AG04449 (cell line): ENCODE results near the gene SH2D2A.

Source experiments
- CTCF ChIA-PET: fragments of 350-600 bp; formaldehyde crosslinking; extraction: SDS; loops from one replicate; lab custom pipeline; 2021; ENCODE audit warnings: antibody characterized with exemption; lab: Yijun Ruan, JAX
- POLR2A ChIA-PET: fragments of 400-600, 350-600 bp; formaldehyde crosslinking; extraction: SDS; loops from one replicate; lab custom pipeline; 2020; ENCODE audit warnings: antibody characterized with exemption, inconsistent platforms; lab: Yijun Ruan, JAX
- DNase-seq: peaks from one replicate; pipeline ENCODE4 v3.0.0-alpha.2; 2010; ENCODE audit warnings: low read depth, low spot score
- H3K4me3 ChIP-seq: 2 replicates; pipeline ENCODE4 v1.5.1; 2011; ENCODE audit warnings: low read depth, mild to moderate bottlenecking, control low read depth, low read length
- TF ChIP-seq, protein P1 (sequence below): IDR thresholded peaks from one replicate; pipeline ENCODE4 v1.5.1; 2011; ENCODE audit warnings: mild to moderate bottlenecking, moderate library complexity, low read length, control low read depth, inconsistent platforms; ENCODE audit not compliant: insufficient read depth; ENCODE audit errors: missing control alignments

The SH2D2A gene

DNA sequence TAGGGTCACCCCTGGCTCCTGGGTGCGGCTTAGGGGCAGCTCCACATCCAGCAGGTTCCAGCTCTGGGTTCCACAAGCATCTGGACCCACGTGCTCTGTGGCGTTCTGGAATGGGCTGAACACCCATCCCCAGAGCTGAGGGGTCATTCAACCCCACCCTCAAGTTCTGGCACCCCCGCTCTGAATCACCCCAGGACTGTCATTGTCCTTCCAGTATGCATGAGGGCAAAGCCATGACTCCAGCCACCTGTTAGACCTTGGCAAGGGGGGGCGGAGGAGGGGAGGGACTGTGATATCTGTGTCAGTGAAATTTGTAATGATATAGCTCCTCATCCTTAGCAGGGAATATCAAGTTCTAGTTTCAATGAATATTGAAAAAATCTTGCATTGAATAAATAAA lies 30.0 kb upstream of the SH2D2A start:
- CTCF ChIA-PET, result interaction anchor here (1.1 to 6.6 kb wide), 4 partner anchors 9 to 121 kb away, joined by 3 to 69 read pairs (median 28); partner anchors contain the start of genes INSRR and NTRK1
- no peak overlapping the region for H3K4me3 ChIP-seq
- DNase-seq, result no peak
- TF ChIP-seq, protein P1, sequence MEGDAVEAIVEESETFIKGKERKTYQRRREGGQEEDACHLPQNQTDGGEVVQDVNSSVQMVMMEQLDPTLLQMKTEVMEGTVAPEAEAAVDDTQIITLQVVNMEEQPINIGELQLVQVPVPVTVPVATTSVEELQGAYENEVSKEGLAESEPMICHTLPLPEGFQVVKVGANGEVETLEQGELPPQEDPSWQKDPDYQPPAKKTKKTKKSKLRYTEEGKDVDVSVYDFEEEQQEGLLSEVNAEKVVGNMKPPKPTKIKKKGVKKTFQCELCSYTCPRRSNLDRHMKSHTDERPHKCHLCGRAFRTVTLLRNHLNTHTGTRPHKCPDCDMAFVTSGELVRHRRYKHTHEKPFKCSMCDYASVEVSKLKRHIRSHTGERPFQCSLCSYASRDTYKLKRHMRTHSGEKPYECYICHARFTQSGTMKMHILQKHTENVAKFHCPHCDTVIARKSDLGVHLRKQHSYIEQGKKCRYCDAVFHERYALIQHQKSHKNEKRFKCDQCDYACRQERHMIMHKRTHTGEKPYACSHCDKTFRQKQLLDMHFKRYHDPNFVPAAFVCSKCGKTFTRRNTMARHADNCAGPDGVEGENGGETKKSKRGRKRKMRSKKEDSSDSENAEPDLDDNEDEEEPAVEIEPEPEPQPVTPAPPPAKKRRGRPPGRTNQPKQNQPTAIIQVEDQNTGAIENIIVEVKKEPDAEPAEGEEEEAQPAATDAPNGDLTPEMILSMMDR, result no peak
- POLR2A ChIA-PET, result no interaction called here

DNA sequence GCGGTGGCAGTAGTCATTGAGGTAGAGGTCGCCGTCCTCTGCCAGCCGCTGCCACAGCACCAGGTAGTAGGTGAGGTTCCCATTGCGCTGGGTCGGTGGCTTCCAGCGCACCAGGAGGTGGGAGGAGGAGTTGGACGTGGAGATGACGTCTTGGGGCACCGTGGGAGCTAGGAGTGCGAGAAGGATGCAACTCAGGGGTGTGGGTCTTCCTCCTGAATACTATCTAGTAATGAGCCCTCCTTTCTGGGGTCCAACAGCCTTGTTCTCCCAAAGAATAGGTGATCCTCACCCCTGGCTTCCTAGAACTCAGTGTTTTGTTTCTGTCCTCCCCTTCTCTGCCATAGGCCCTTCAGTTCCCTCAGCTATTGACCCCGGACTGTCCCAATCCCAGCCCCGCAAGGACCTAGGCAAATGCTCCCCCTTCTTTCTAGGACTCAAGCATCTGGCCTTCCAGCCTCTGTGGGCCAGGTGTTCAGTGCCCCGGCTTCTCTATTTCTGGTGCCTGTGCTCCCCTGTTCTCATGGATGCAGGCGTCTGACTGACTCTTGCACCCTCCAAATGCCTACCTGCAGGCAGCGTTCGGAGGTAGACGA lies 29.4 kb upstream of the SH2D2A start:
- CTCF ChIA-PET, result interaction anchor here (0.7 to 6.6 kb wide), 4 partner anchors 8 to 49 kb away, joined by 3 to 69 read pairs (median 26); partner anchors contain the start of genes INSRR and NTRK1
- no peak for DNase-seq
- TF ChIP-seq, protein P1, result no peak
- no peak overlapping the region for H3K4me3 ChIP-seq
- POLR2A ChIA-PET, result no interaction called here

DNA sequence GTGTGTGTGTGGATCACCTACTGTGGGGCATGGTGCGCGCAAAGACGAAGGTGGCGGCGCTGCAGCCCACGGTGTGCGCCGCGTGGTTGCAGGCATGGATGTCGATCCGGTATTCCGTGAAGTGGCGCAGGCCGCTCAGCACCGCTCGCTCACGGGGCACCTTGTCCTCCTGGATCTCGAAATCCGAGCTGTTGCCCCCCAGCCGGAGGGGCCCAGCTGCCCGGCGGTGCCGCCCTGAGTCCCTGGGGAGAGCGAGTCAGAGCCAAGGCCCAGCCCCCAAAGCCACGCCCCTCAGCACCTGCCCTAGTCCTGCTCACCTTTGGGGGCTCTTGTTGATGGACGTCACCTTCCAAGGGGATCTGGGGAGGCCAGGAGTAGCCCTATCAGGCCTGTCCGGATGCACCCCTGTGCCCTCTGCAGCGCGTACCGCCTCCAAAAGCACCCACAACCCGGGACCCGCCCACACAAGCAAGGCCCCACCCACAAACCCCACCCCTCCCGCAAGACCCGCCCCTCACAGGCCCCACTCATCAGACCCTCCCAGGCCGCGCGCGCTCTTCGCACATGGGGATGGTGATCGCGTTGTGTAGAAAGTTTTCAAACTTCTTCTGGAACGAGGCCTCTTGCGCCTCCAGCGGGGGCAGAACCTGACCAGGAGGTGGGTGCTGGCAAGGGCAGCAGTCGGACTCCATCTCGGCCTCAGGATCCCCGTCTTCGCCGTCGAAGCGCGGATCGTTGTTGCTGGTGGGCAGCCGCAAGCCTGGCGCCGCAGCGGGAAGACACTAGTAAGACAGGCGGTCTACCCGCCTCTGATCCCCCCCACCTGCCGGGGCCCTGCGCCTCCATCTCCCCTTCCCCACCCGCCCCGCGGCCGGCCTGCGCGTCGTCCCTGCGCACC lies 28.7 kb upstream of the SH2D2A start:
- TF ChIP-seq, protein P1, result no peak
- ChIA-PET CTCF (interaction anchor here (0.7 to 6.6 kb wide), 8 partner anchors 8 to 45 kb away, joined by 3 to 69 read pairs (median 5); partner anchors contain the start of genes INSRR and NTRK1), POLR2A (no interaction called here)
- DNase-seq, result no peak
- no peak overlapping the region for H3K4me3 ChIP-seq

DNA sequence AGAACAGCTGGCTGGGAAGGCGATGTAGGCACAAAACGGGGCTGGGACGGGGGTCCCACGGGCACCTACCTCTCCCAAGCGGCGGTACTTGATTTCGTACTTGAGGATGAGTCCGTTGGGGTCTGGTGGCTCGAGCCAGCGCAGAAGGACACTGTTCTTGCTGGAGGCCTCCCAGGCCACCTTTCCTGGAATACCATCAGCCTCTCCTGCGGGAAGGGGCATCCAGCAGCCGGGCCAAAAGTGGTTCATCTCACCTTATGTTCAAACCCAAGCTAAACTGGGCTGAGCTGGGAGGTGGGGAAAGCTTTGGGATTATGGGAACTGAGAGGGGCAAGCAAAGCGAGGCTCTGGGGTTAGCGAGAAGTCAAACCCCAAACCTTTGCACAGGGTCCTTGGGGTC lies 28.0 kb upstream of the SH2D2A start:
- POLR2A ChIA-PET, result no interaction called here
- DNase-seq, result no peak
- CTCF ChIA-PET, result interaction anchor here (0.7 to 2.0 kb wide), 5 partner anchors 10 to 45 kb away, joined by 3 to 7 read pairs (median 4); partner anchors contain the start of gene NTRK1
- TF ChIP-seq, protein P1, result no peak
- no peak overlapping the region for H3K4me3 ChIP-seq

DNA sequence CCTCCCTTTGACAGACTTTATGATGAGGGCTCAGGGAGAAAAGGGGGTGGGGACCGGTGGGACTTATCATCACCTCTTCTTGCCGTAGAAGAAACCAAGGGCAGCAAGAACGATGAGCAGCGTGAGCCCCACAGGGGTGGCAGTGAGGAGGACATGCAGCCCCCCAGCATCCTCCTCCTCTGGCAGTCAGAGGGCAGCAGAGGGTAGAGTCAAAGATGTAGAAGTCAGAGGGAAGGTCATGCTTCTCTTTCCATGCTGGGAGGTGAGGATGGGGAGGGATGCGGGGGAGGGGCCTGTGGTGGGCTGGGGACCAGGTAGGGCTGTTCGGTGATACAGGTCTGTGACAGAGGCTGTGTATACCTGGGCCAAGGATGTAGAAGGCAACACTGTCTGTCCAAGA lies 27.5 kb upstream of the SH2D2A start:
- no peak for DNase-seq
- CTCF ChIA-PET, result interaction anchor here (0.9 to 2.0 kb wide), 6 partner anchors 10 to 46 kb away, joined by 3 to 7 read pairs (median 5); partner anchors contain the start of genes INSRR and NTRK1
- TF ChIP-seq, protein P1, result no peak
- H3K4me3 ChIP-seq, result no peak overlapping the region
- POLR2A ChIA-PET, result no interaction called here
